Measurements from ENCODE around the gene LRP1B.

DNA sequence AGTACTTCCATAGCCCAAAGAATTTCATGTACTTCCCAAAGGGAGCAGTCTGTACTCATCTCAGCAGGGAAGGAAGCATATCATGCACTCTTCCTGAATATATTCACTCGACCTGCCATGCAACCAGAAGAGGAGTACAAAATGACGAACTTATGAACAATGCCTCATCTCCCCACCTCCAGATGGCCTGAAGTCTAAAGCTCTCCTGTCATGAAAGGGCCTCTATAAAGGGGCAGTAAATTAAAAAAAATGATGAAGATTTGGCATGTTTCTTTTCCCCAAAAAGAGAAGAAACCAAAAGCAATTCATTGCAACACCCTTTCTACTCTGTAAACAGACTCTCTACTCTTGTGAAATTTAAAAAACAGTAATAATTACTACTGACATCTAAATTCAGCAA lies 1601.1 kb downstream of the LRP1B start:
- no peak for TF ChIP-seq CTCF (conservative IDR thresholded peaks at IDR 0.05; ENCODE audit: low read length)
- TF ChIP-seq EZH2phosphoT487 (IDR thresholded peaks at IDR 0.05; ENCODE audit: borderline replicate concordance): no peak
